Lung (tissue), 12 donors: ENCODE data around the gene TSPAN18. TPM values are rescaled to one million over a fixed set of nuclear protein-coding genes. Genes with fewer than 3 reads are reported as not detected.

Experiments
- ATAC-seq: fragments of 200-7000 bp; cut with Tn5 transposase; one replicate; pipeline ENCODE4 v1.9.1; 2020; ENCODE audit warnings: moderate number of reproducible peaks; ENCODE audit not compliant: insufficient read depth, low FRiP score
- DNase-seq, 3 donors: peaks; one replicate each; pipeline ENCODE4 v3.0.0-alpha.2; 2013 to 2017
- H3K27ac ChIP-seq, 2 donors: one replicate each; pipeline ENCODE4 v1.5.1; 2013; ENCODE audit warnings: mild to moderate bottlenecking in 2 of 2, moderate library complexity in 2 of 2, control low read depth in 1 of 2, inconsistent platforms in 1 of 2, low read depth in 1 of 2, low read length in 1 of 2
- H3K27me3 ChIP-seq, 3 donors: one replicate each; pipeline ENCODE4 v1.5.1; 2013; ENCODE audit warnings: low read length in 2 of 3; ENCODE audit not compliant: control insufficient read depth in 3 of 3, insufficient read depth in 3 of 3
- H3K36me3 ChIP-seq, 4 donors: one replicate each; pipeline ENCODE4 v1.5.1; 2013; ENCODE audit warnings: low read length in 4 of 4, mild to moderate bottlenecking in 1 of 4, moderate library complexity in 1 of 4; ENCODE audit not compliant: control insufficient read depth in 4 of 4, insufficient read depth in 4 of 4
- H3K4me1 ChIP-seq, 5 donors: one replicate each; pipeline ENCODE4 v1.5.1; 2013; ENCODE audit warnings: low read length in 5 of 5, mild to moderate bottlenecking in 2 of 5, moderate library complexity in 1 of 5; ENCODE audit not compliant: control insufficient read depth in 5 of 5, insufficient read depth in 5 of 5
- H3K4me3 ChIP-seq: one replicate; pipeline ENCODE4 v1.5.1; 2013; ENCODE audit warnings: mild to moderate bottlenecking, control low read depth, moderate library complexity
- H3K9ac ChIP-seq, 2 donors: one replicate each; pipeline ENCODE4 v1.5.1; 2013; ENCODE audit warnings: low read length in 2 of 2, control low read depth in 1 of 2; ENCODE audit not compliant: insufficient read depth in 1 of 2
- H3K9me3 ChIP-seq, 4 donors: one replicate each; pipeline ENCODE4 v1.5.1; 2013; ENCODE audit warnings: low read length in 3 of 4, mild to moderate bottlenecking in 1 of 4, moderate library complexity in 1 of 4; ENCODE audit not compliant: control insufficient read depth in 4 of 4, insufficient read depth in 3 of 4
- CTCF ChIP-seq: IDR thresholded peaks from 2 replicates; pipeline ENCODE4 v1.5.1; 2012; ENCODE audit warnings: mild to moderate bottlenecking; ENCODE audit errors: control extremely low read depth, extremely low read depth
- WGBS, 2 donors: extraction: QIAGEN DNeasy Blood & Tissue Kit; methylation state at CpG; one replicate each; pipeline ENCODE4 v1.1.7; 2013; 5-methylcytosine and 5-hydroxymethylcytosine counted together
- polyA plus RNA-seq, 2 donors: library from polyadenylated mRNA; stranded (reverse); fragments of 200-250 nt; gene quantifications; one replicate each; pipeline ENCODE4 v1.2.1, GENCODE V29; 2013
- total RNA-seq, 2 donors: library from RNA; depleted of rRNA in 1 of 2; stranded (reverse); fragments of >200 nt in 1 of 2; gene quantifications; one replicate each; pipeline ENCODE4 v1.2.1, GENCODE V29; 2014 to 2021
- donor health status: control.
- donor health status: control.
- donor health status: Bipolar disorder and iron deficiency.
- donor health status: healthy.
- donor health status: DM: yes; HTN: yes; CAD: no.

The TSPAN18 gene
- total and polyA plus RNA-seq, 4 donors, result 8.3 to 40.7 (median 21.4) TPM

- Histone ChIP-seq H3K4me3 (no peak overlapping the region), H3K9me3 (peaks cover 0 to 5% (median 0%) of the 10 kb centered on the region in 4 donors), H3K4me1 (peaks cover 0 to 9% (median 0%) of the 10 kb centered on the region in 5 donors), H3K36me3 (no peaks in the 10 kb centered on the region), H3K27ac (no peak overlapping the region), H3K27me3 (no peaks in the 10 kb centered on the region), H3K9ac (no peak overlapping the region)
- ATAC-seq (no peak), DNase-seq (no peak)
- WGBS, 2 donors, result 75 to 88% methylated on average over 9 of the region's 9 CpGs
- no peak for TF ChIP-seq CTCF
These were observed 97.1 kb downstream of the TSPAN18 start for GRCh38 chr11:44823868-44824267.

DNA sequence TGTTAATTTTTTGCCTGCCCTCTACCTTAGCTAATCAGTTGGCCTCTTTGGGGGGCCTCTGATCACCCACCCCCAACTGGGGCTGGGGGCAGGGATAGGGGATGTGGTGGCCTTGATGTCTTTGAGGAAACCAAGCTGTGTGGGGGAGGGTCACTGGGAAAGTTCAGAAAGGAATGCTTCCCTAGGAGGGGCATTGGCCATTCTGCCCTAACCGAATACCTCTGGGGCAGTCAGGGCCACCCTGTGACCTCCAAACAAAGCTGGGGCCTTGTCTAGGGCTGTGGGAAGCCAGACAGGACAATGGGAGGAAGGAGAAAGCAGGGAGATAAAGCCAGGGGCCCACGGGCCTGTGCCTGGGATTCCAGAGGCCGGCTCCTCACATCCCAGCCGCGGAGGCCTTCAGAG lies 97.5 kb downstream of the TSPAN18 start:
- TF ChIP-seq CTCF, result no peak
- peaks cover 0 to 5% (median 0%) of the 10 kb centered on the region in 4 donors for H3K9me3 ChIP-seq
- no peak overlapping the region for H3K27ac ChIP-seq
- ATAC-seq (no peak), DNase-seq (peak in 1 of 3 donors; percentile 36)
- WGBS, 2 donors, result 58 to 67% methylated on average over 5 of the region's 5 CpGs
- H3K4me3 ChIP-seq, result no peak overlapping the region
- H3K27me3 ChIP-seq, result no peaks in the 10 kb centered on the region
- peaks cover 0 to 5% (median 0%) of the 10 kb centered on the region in 5 donors for H3K4me1 ChIP-seq
- no peaks in the 10 kb centered on the region for H3K36me3 ChIP-seq
- no peak overlapping the region for H3K9ac ChIP-seq

- 85% methylated on average over 14 of the region's 14 CpGs for WGBS, 2 donors
- TF ChIP-seq CTCF, result no peak
- Histone ChIP-seq H3K36me3 (no peaks in the 10 kb centered on the region), H3K9me3 (peaks cover 0 to 5% (median 0%) of the 10 kb centered on the region in 4 donors), H3K9ac (no peak overlapping the region), H3K27ac (no peak overlapping the region), H3K4me1 (peaks cover 0 to 5% (median 0%) of the 10 kb centered on the region in 5 donors), H3K4me3 (no peak overlapping the region), H3K27me3 (no peaks in the 10 kb centered on the region)
- ATAC-seq (no peak), DNase-seq (no peak)
These were observed 98.5 kb downstream of the TSPAN18 start for GRCh38 chr11:44825058-44825785.
